Caco-2 (cell line): ENCODE data around the gene TGM1. TPM values are rescaled to one million over a fixed set of nuclear protein-coding genes. Genes with fewer than 3 reads are reported as not detected.

ENCODE experiments used
- BruUV-seq: library from RNA; stranded (reverse); fragments of 400-500 nt; replicated peaks from 2 replicates; lab custom pipeline; 2021; lab: Mats Ljungman, UMichigan
- CTCF ChIA-PET: fragments of 300-600 bp; sonication (Branson Sonifier 250); formaldehyde crosslinking; loops from one replicate; lab custom pipeline; 2022; ENCODE audit warnings: antibody characterized with exemption; lab: Charles Lee
- POLR2A ChIA-PET: fragments of 300-600 bp; sonication (Branson Sonifier 250); formaldehyde crosslinking; loops from one replicate; lab custom pipeline; 2022; ENCODE audit warnings: antibody characterized with exemption; lab: Charles Lee
- DNase-seq, 2 experiments: peaks; one replicate each; pipeline versions ENCODE4 v3.0.0 to v3.0.0-alpha.2; 2020 to 2022
- H3K27me3 ChIP-seq: replicated peaks from 2 replicates; pipeline ENCODE4 v1.6.0; 2011; ENCODE audit warnings: low read length; ENCODE audit not compliant: control insufficient read depth, insufficient read depth
- H3K36me3 ChIP-seq: 2 replicates; pipeline ENCODE4 v1.5.1; 2011; ENCODE audit warnings: low read length; ENCODE audit not compliant: control insufficient read depth, insufficient read depth
- H3K4me1 ChIP-seq: fragments of 250-450 bp; sonication (Bioruptor Pico); 2 replicates; pipeline ENCODE4 v1.5.1; 2020; ENCODE audit warnings: mild to moderate bottlenecking
- H3K4me3 ChIP-seq: 2 replicates; pipeline ENCODE4 v1.5.1; 2011; ENCODE audit warnings: low read depth, mild to moderate bottlenecking, control low read depth, low read length
- H3K9me3 ChIP-seq: fragments of 250-450 bp; sonication (Bioruptor Pico); 2 replicates; pipeline ENCODE4 v1.5.1; 2020; ENCODE audit warnings: mild to moderate bottlenecking, moderate library complexity
- H3K27ac Mint-ChIP-seq: one replicate; pipeline ENCODE4 v1.8.0; 2022; ENCODE audit warnings: mixed read lengths; ENCODE audit not compliant: unreplicated experiment
- H3K27me3 Mint-ChIP-seq: one replicate; pipeline ENCODE4 v1.8.0; 2022; ENCODE audit warnings: mixed read lengths; ENCODE audit not compliant: insufficient read depth, unreplicated experiment
- H3K36me3 Mint-ChIP-seq: one replicate; pipeline ENCODE4 v1.8.0; 2022; ENCODE audit warnings: mild to moderate bottlenecking, mixed read lengths; ENCODE audit not compliant: insufficient read depth, unreplicated experiment
- H3K4me1 Mint-ChIP-seq: one replicate; pipeline ENCODE4 v1.8.0; 2022; ENCODE audit warnings: low read depth, mixed read lengths; ENCODE audit not compliant: unreplicated experiment
- H3K4me3 Mint-ChIP-seq: one replicate; pipeline ENCODE4 v1.8.0; 2022; ENCODE audit warnings: mild to moderate bottlenecking, moderate library complexity, mixed read lengths; ENCODE audit not compliant: unreplicated experiment
- H3K9me3 Mint-ChIP-seq: one replicate; pipeline ENCODE4 v1.8.0; 2022; ENCODE audit warnings: mixed read lengths; ENCODE audit not compliant: unreplicated experiment
- intact Hi-C: fragments of 100-400 bp; cut with micrococcal nuclease; formaldehyde crosslinking; loops from one replicate; pipeline ENCODE4 v1.10.0; 2022; ENCODE audit not compliant: unreplicated experiment
- total RNA-seq: library from RNA; stranded (reverse); gene quantifications from 2 replicates; pipeline ENCODE4 v1.2.3, GENCODE V29; 2022
- TF ChIP-seq, protein P1 (sequence below), 2 experiments: fragments of 200-600 bp in 1 of 2; IDR thresholded peaks; 1 replicate in 1 of 2; 2 replicates in 1 of 2; pipeline versions ENCODE4 v1.5.1 to v1.8.0; 2011 to 2022; ENCODE audit warnings: antibody characterized with exemption in 1 of 2, control low read depth in 1 of 2, inconsistent platforms in 1 of 2, low read depth in 1 of 2, low read length in 1 of 2, mild to moderate bottlenecking in 1 of 2, moderate library complexity in 1 of 2; ENCODE audit not compliant: insufficient read depth in 1 of 2, severe bottlenecking in 1 of 2, unreplicated experiment in 1 of 2

TGM1 gene
- total RNA-seq, 1 experiment from 2014 or later = 5.9 TPM

DNA sequence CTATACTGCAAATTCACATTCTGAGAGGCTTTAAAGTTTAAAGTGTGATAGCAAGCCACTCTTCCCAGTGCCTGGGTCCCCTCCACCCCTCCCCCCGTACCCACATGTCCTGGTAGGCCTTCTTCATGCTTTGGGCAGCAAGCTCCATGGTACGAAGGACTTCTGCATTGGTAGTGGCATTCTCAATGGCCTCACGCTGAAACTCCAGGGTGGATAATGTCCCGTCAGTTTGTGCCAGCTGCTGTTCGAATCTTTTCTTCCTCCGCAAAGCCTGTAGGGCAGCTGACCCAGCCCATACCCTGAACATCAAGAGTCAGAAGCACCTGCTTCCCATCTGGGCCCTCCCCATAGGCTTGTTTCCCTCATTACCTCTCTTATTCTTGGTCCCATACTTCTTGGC lies 51.7 kb downstream of the TGM1 start:
- CTCF ChIA-PET = interaction anchor here (0.9 kb wide), 1 partner anchor 31 kb away, joined by 3 read pairs; the partner anchor contains the start of gene TINF2
- TF ChIP-seq, protein P1, sequence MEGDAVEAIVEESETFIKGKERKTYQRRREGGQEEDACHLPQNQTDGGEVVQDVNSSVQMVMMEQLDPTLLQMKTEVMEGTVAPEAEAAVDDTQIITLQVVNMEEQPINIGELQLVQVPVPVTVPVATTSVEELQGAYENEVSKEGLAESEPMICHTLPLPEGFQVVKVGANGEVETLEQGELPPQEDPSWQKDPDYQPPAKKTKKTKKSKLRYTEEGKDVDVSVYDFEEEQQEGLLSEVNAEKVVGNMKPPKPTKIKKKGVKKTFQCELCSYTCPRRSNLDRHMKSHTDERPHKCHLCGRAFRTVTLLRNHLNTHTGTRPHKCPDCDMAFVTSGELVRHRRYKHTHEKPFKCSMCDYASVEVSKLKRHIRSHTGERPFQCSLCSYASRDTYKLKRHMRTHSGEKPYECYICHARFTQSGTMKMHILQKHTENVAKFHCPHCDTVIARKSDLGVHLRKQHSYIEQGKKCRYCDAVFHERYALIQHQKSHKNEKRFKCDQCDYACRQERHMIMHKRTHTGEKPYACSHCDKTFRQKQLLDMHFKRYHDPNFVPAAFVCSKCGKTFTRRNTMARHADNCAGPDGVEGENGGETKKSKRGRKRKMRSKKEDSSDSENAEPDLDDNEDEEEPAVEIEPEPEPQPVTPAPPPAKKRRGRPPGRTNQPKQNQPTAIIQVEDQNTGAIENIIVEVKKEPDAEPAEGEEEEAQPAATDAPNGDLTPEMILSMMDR (IDR thresholded peaks at IDR 0.05; ENCODE audit: insufficient read depth in 1 of 2, low read depth in 1 of 2, low read length in 1 of 2, severe bottlenecking in 1 of 2, unreplicated experiment in 1 of 2) = no peak

DNA sequence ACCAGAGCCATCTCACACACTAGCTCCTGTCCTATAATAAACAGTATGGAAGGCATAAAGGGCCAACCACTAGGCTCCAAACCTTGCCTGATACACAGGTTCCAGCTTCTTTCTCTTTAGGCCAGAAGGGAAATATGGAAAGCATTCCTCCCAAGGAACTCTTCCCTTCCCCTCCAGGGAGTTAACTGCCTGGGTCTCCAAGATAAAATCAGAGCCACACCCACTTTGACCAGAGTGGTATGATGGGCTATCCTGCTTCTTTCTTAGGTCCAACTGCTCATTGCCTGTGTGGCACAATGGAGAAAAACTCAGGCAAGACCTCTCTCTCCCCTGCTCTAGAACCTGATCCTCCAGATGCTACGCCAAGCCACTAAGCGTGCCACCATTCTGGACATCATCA lies 55.4 kb downstream of the TGM1 start:
- Mint-ChIP-seq H3K9me3 (peaks cover 8% of the 10 kb centered on the region), H3K4me3 (no peak overlapping the region), H3K36me3 (peaks cover 52% of the 10 kb centered on the region), H3K27ac (no peak overlapping the region), H3K4me1 (no peaks in the 10 kb centered on the region), H3K27me3 (no peaks in the 10 kb centered on the region)
- H3K9me3 ChIP-seq = peaks cover 6% of the 10 kb centered on the region
- no peaks in the 10 kb centered on the region for H3K4me1 ChIP-seq
- no peak for DNase-seq
- TF ChIP-seq, protein P1 (IDR thresholded peaks at IDR 0.05; ENCODE audit: insufficient read depth in 1 of 2, low read depth in 1 of 2, low read length in 1 of 2, severe bottlenecking in 1 of 2, unreplicated experiment in 1 of 2) = no peak
- H3K4me3 ChIP-seq = no peak overlapping the region
- intact Hi-C loops = no loop called here
- H3K27me3 ChIP-seq = no peaks in the 10 kb centered on the region
- CTCF ChIA-PET = interaction anchor here (0.7 kb wide), 1 partner anchor 68 kb away, joined by 3 read pairs; no protein-coding TSS in a partner anchor
- H3K36me3 ChIP-seq = peaks cover 4% of the 10 kb centered on the region
- POLR2A ChIA-PET = no interaction called here
- BruUV-seq = no TSS peak

More for the DNA sequence above, 51.7 kb downstream of the TGM1 start:
- Histone ChIP-seq H3K4me1 (peaks cover 12% of the 10 kb centered on the region), H3K4me3 (no peak overlapping the region), H3K9me3 (no peaks in the 10 kb centered on the region), H3K36me3 (peaks cover 4% of the 10 kb centered on the region), H3K27me3 (no peaks in the 10 kb centered on the region)
- no TSS peak for BruUV-seq
- POLR2A ChIA-PET = interaction anchor here (0.6 kb wide), 1 partner anchor 31 kb away, joined by 3 read pairs; the partner anchor contains the start of gene TINF2
- no peak overlapping the region for H3K27ac Mint-ChIP-seq
- no peak overlapping the region for H3K4me3 Mint-ChIP-seq
- DNase-seq = no peak
- H3K4me1 Mint-ChIP-seq = peaks cover 12% of the 10 kb centered on the region
- no peaks in the 10 kb centered on the region for H3K27me3 Mint-ChIP-seq
- no peaks in the 10 kb centered on the region for H3K9me3 Mint-ChIP-seq
- intact Hi-C loops = no loop called here
- peaks cover 72% of the 10 kb centered on the region for H3K36me3 Mint-ChIP-seq

DNA sequence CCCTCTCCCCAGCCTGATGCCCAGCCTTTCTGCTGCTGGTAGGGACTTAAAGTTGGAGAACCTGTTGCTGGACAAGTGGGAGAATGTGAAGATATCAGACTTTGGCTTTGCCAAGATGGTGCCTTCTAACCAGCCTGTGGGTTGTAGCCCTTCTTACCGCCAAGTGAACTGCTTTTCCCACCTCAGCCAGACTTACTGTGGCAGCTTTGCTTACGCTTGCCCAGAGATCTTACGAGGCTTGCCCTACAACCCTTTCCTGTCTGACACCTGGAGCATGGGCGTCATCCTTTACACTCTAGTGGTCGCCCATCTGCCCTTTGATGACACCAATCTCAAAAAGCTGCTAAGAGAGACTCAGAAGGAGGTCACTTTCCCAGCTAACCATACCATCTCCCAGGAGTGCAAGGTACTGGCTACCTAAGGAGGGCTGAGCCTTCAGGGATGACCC lies 55.8 kb downstream of the TGM1 start:
- intact Hi-C loops = no loop called here
- no peaks in the 10 kb centered on the region for H3K4me1 Mint-ChIP-seq
- no TSS peak for BruUV-seq
- Histone ChIP-seq H3K9me3 (peaks cover 6% of the 10 kb centered on the region), H3K27me3 (no peaks in the 10 kb centered on the region), H3K4me1 (no peaks in the 10 kb centered on the region), H3K36me3 (peaks cover 4% of the 10 kb centered on the region), H3K4me3 (no peak overlapping the region)
- H3K36me3 Mint-ChIP-seq = peaks cover 52% of the 10 kb centered on the region
- CTCF ChIA-PET = no interaction called here
- POLR2A ChIA-PET = no interaction called here
- H3K27ac Mint-ChIP-seq = no peak overlapping the region
- H3K9me3 Mint-ChIP-seq = peaks cover 12% of the 10 kb centered on the region
- DNase-seq = no peak
- TF ChIP-seq, protein P1 (IDR thresholded peaks at IDR 0.05; ENCODE audit: insufficient read depth in 1 of 2, low read depth in 1 of 2, low read length in 1 of 2, severe bottlenecking in 1 of 2, unreplicated experiment in 1 of 2) = no peak
- H3K27me3 Mint-ChIP-seq = no peaks in the 10 kb centered on the region
- H3K4me3 Mint-ChIP-seq = no peak overlapping the region
